H9 (cell line): ENCODE data around the gene CYP2S1. TPM values are rescaled to one million over a fixed set of nuclear protein-coding genes. Genes with fewer than 3 reads are reported as not detected.

ENCODE experiments used
- DNase-seq: peaks from one replicate; pipeline ENCODE4 v3.0.0-alpha.2; 2017
- H2AFZ ChIP-seq: one replicate; pipeline ENCODE4 v1.6.1; 2013; ENCODE audit warnings: mild to moderate bottlenecking, low read length, control low read depth, moderate library complexity
- H2AK5ac ChIP-seq: 2 replicates; pipeline ENCODE4 v1.6.1; 2013; ENCODE audit warnings: low read length, control low read depth, mixed read lengths; ENCODE audit not compliant: insufficient read length
- H2BK120ac ChIP-seq: one replicate; pipeline ENCODE4 v1.6.1; 2013; ENCODE audit warnings: low read depth, mild to moderate bottlenecking, low read length, control low read depth, inconsistent platforms; ENCODE audit not compliant: poor library complexity, severe bottlenecking
- H2BK12ac ChIP-seq: 2 replicates; pipeline ENCODE4 v1.6.1; 2013; ENCODE audit warnings: low read length, control low read depth, mixed read lengths, low read depth; ENCODE audit not compliant: insufficient read length
- H2BK15ac ChIP-seq: 2 replicates; pipeline ENCODE4 v1.6.1; 2013; ENCODE audit warnings: low read depth, low read length, control low read depth
- H2BK20ac ChIP-seq: one replicate; pipeline ENCODE4 v1.6.1; 2013; ENCODE audit warnings: low read depth, mild to moderate bottlenecking, low read length, control low read depth, inconsistent platforms; ENCODE audit not compliant: poor library complexity, severe bottlenecking
- H2BK5ac ChIP-seq: 2 replicates; pipeline ENCODE4 v1.6.1; 2013; ENCODE audit warnings: low read length, control low read depth, mixed read lengths; ENCODE audit not compliant: insufficient read length
- H3K14ac ChIP-seq: 2 replicates; pipeline ENCODE4 v1.6.1; 2013; ENCODE audit warnings: low read length, control low read depth; ENCODE audit not compliant: insufficient read depth
- H3K18ac ChIP-seq: 2 replicates; pipeline ENCODE4 v1.6.1; 2013; ENCODE audit warnings: low read depth, mild to moderate bottlenecking, mixed read lengths, low read length, control low read depth; ENCODE audit not compliant: insufficient read length
- H3K23ac ChIP-seq: 2 replicates; pipeline ENCODE4 v1.6.1; 2013; ENCODE audit warnings: low read length, control low read depth, mixed read lengths, low read depth; ENCODE audit not compliant: insufficient read length
- H3K23me2 ChIP-seq: 2 replicates; pipeline ENCODE4 v1.6.1; 2013; ENCODE audit warnings: low read depth, mild to moderate bottlenecking, mixed read lengths, low read length, control low read depth; ENCODE audit not compliant: insufficient read length, poor library complexity, severe bottlenecking
- H3K27ac ChIP-seq: 2 replicates; pipeline ENCODE4 v1.5.1; 2013; ENCODE audit warnings: low read length, control low read depth, mixed read lengths, low read depth; ENCODE audit not compliant: insufficient read length
- H3K27me3 ChIP-seq: 2 replicates; pipeline ENCODE4 v1.6.1; 2013; ENCODE audit warnings: low read length, control low read depth, inconsistent platforms; ENCODE audit not compliant: insufficient read depth
- H3K4ac ChIP-seq: 2 replicates; pipeline ENCODE4 v1.6.1; 2013; ENCODE audit warnings: low read depth, mild to moderate bottlenecking, control low read depth, inconsistent platforms, low read length, moderate library complexity
- H3K4me1 ChIP-seq: 2 replicates; pipeline ENCODE4 v1.6.1; 2013; ENCODE audit warnings: low read length, control low read depth, inconsistent platforms; ENCODE audit not compliant: insufficient read depth
- H3K4me2 ChIP-seq: 2 replicates; pipeline ENCODE4 v1.6.1; 2013; ENCODE audit warnings: low read length, control low read depth, mixed read lengths; ENCODE audit not compliant: insufficient read length, insufficient read depth
- H3K56ac ChIP-seq: 2 replicates; pipeline ENCODE4 v1.6.1; 2013; ENCODE audit warnings: low read depth, mild to moderate bottlenecking, mixed read lengths, low read length, control low read depth; ENCODE audit not compliant: insufficient read length
- H3K79me1 ChIP-seq: 2 replicates; pipeline ENCODE4 v1.6.1; 2013; ENCODE audit warnings: low read depth, mild to moderate bottlenecking, moderate library complexity, low read length, control low read depth, inconsistent platforms; ENCODE audit not compliant: insufficient read depth, poor library complexity, severe bottlenecking
- H3K79me2 ChIP-seq: 2 replicates; pipeline ENCODE4 v1.6.1; 2013; ENCODE audit warnings: low read length, control low read depth, inconsistent platforms; ENCODE audit not compliant: insufficient read depth
- H3K9ac ChIP-seq: 2 replicates; pipeline ENCODE4 v1.6.1; 2013; ENCODE audit warnings: low read length, control low read depth, mixed read lengths; ENCODE audit not compliant: insufficient read length; ENCODE audit errors: extremely low read depth
- H3K9me3 ChIP-seq: one replicate; pipeline ENCODE4 v1.6.1; 2013; ENCODE audit warnings: low read depth, low read length, inconsistent platforms; ENCODE audit not compliant: control insufficient read depth
- H3T11ph ChIP-seq: one replicate; pipeline ENCODE4 v1.6.1; 2013; ENCODE audit warnings: mild to moderate bottlenecking, low read length, control low read depth, inconsistent platforms
- H4K20me1 ChIP-seq: one replicate; pipeline ENCODE4 v1.6.1; 2013; ENCODE audit not compliant: control insufficient read depth, insufficient read length, insufficient read depth
- H4K5ac ChIP-seq: 2 replicates; pipeline ENCODE4 v1.6.1; 2013; ENCODE audit warnings: low read depth, mild to moderate bottlenecking, mixed read lengths, low read length, control low read depth; ENCODE audit not compliant: insufficient read length
- H4K8ac ChIP-seq: replicated peaks from 2 replicates; pipeline ENCODE4 v1.6.1; 2013; ENCODE audit warnings: low read length, control low read depth, mixed read lengths, low read depth; ENCODE audit not compliant: insufficient read length
- H4K91ac ChIP-seq: 2 replicates; pipeline ENCODE4 v1.6.1; 2013; ENCODE audit warnings: low read depth, mild to moderate bottlenecking, moderate library complexity, mixed read lengths, low read length, control low read depth; ENCODE audit not compliant: insufficient read length
- H3K27ac Mint-ChIP-seq, 3 experiments: 2 replicates in 2 of 3; 3 replicates in 1 of 3; pipeline ENCODE4 v1.8.0; 2020 to 2021; ENCODE audit warnings: mixed read lengths in 3 of 3, mild to moderate bottlenecking in 1 of 3, moderate library complexity in 1 of 3
- H3K27me3 Mint-ChIP-seq: 2 replicates; pipeline ENCODE4 v1.8.0; 2021; ENCODE audit warnings: low read depth, mild to moderate bottlenecking, moderate library complexity, mixed read lengths
- H3K36me3 Mint-ChIP-seq, 3 experiments: 2 replicates in 2 of 3; 3 replicates in 1 of 3; pipeline ENCODE4 v1.8.0; 2020 to 2021; ENCODE audit warnings: low read depth in 3 of 3, mixed read lengths in 3 of 3; ENCODE audit not compliant: insufficient read depth in 1 of 3
- H3K4me1 Mint-ChIP-seq, 2 experiments: 2 replicates each; pipeline ENCODE4 v1.8.0; 2020; ENCODE audit warnings: mixed read lengths in 2 of 2
- H3K4me3 Mint-ChIP-seq, 2 experiments: 2 replicates in 1 of 2; 3 replicates in 1 of 2; pipeline ENCODE4 v1.8.0; 2020 to 2021; ENCODE audit warnings: mild to moderate bottlenecking in 2 of 2, mixed read lengths in 2 of 2, moderate library complexity in 1 of 2
- H3K9me3 Mint-ChIP-seq, 2 experiments: 2 replicates in 1 of 2; 3 replicates in 1 of 2; pipeline ENCODE4 v1.8.0; 2020; ENCODE audit warnings: mild to moderate bottlenecking in 2 of 2, mixed read lengths in 2 of 2, moderate library complexity in 1 of 2
- CTCF ChIP-seq: fragments of 200-600 bp; sonication (generic); conservative IDR thresholded peaks from 3 replicates; pipeline ENCODE4 v1.8.0; 2021; ENCODE audit warnings: antibody characterized with exemption, mild to moderate bottlenecking
- WGBS: extraction: QIAGEN DNeasy Blood & Tissue Kit; methylation state at CpG from one replicate; pipeline ENCODE4 v1.1.7; 2013; ENCODE audit warnings: missing lambda C conversion rate, low lambda C conversion rate, mixed read lengths; ENCODE audit not compliant: insufficient read length; ENCODE audit errors: extremely low coverage; 5-methylcytosine and 5-hydroxymethylcytosine counted together
- total RNA-seq: library from RNA; stranded (reverse); gene quantifications from 2 replicates; pipeline ENCODE4 v1.2.1, GENCODE V29; 2021

Gene CYP2S1
- total RNA-seq, 1 experiment from 2014 or later: 159 TPM

- no peak overlapping the region for H3T11ph ChIP-seq
- H4K8ac ChIP-seq: no peak overlapping the region
- no peak overlapping the region for H3K27ac ChIP-seq
- WGBS: no CpG with 5 or more reads among the region's 6 CpGs
- H3K9ac ChIP-seq: no peak overlapping the region
- H2BK20ac ChIP-seq: no peak overlapping the region
- H2BK15ac ChIP-seq: no peak overlapping the region
- H2BK12ac ChIP-seq: no peak overlapping the region
- H3K23ac ChIP-seq: no peak overlapping the region
- peaks cover 3% of the 10 kb centered on the region for H3K79me1 ChIP-seq
- peaks cover 16% of the 10 kb centered on the region for H3K23me2 ChIP-seq
- no peaks in the 10 kb centered on the region for H3K27me3 ChIP-seq
- peaks cover 59 to 73% of the 10 kb centered on the region in 2 experiments for H3K4me1 Mint-ChIP-seq
- H4K5ac ChIP-seq: no peak overlapping the region
- no peak overlapping the region for H3K18ac ChIP-seq
- no peak for DNase-seq
- peak overlapping the region; percentile 69 to 93 (median 89); a peak in 6 of 7 replicates for H3K27ac Mint-ChIP-seq
- no peak overlapping the region; the same call in 1 of the 2 replicates for H3K14ac ChIP-seq
- H3K56ac ChIP-seq: no peak overlapping the region
- no peak overlapping the region for H4K91ac ChIP-seq
- no peak overlapping the region for H2AFZ ChIP-seq
- H3K36me3 Mint-ChIP-seq: peaks cover 28 to 56% (median 50%) of the 10 kb centered on the region in 3 experiments
- H3K4me1 ChIP-seq: peaks cover 14% of the 10 kb centered on the region; the same call in 1 of the 2 replicates
- H3K79me2 ChIP-seq: peaks cover 24% of the 10 kb centered on the region; the same call in 1 of the 2 replicates
- no peak overlapping the region for H2BK5ac ChIP-seq
- no peak overlapping the region for H2AK5ac ChIP-seq
- no peaks in the 10 kb centered on the region for H3K9me3 ChIP-seq
- H3K4me2 ChIP-seq: peak overlapping the region; percentile 76
- H3K4me3 Mint-ChIP-seq: peak overlapping the region; percentile 95 to 97
- H4K20me1 ChIP-seq: peaks cover 2% of the 10 kb centered on the region
- H3K27me3 Mint-ChIP-seq: no peaks in the 10 kb centered on the region
- TF ChIP-seq CTCF: no peak
- no peak overlapping the region for H2BK120ac ChIP-seq
- H3K4ac ChIP-seq: no peak overlapping the region
- H3K9me3 Mint-ChIP-seq: no peaks in the 10 kb centered on the region
Measured at GRCh38 chr19:41194157-41194552, 1.1 kb downstream of the CYP2S1 start.
